Lower lobe of right lung (tissue), 2 donors: Measurements from ENCODE around the gene CFAP43. TPM values are rescaled to one million over a fixed set of nuclear protein-coding genes. Genes with fewer than 3 reads are reported as not detected.
A peak's percentile ranks its signal among the peaks of the same experiment; 100 is the strongest.

Experiments used
- ATAC-seq, 2 donors: fragments of 200-7000 bp; cut with Tn5 transposase; one replicate each; pipeline ENCODE4 v1.9.1; 2020 to 2022; ENCODE audit warnings: mild to moderate bottlenecking in 2 of 2, moderate library complexity in 2 of 2
- DNase-seq: peaks from one replicate; pipeline ENCODE4 v3.0.0-alpha.2; 2020
- H3K27ac ChIP-seq: fragments of 200-600 bp; one replicate; pipeline ENCODE4 v1.8.0; 2022
- H3K27me3 ChIP-seq: fragments of 200-600 bp; one replicate; pipeline ENCODE4 v1.8.0; 2022; ENCODE audit warnings: low read depth
- H3K36me3 ChIP-seq: fragments of 200-600 bp; one replicate; pipeline ENCODE4 v1.8.0; 2022; ENCODE audit warnings: mild to moderate bottlenecking
- H3K4me1 ChIP-seq: fragments of 200-600 bp; one replicate; pipeline ENCODE4 v1.8.0; 2022
- H3K4me3 ChIP-seq: fragments of 200-600 bp; one replicate; pipeline ENCODE4 v1.8.0; 2022; ENCODE audit warnings: mild to moderate bottlenecking
- H3K9me3 ChIP-seq: fragments of 200-600 bp; one replicate; pipeline ENCODE4 v1.8.0; 2022
- intact Hi-C: fragments of 100-400 bp; cut with DNase I; formaldehyde crosslinking; loops from one replicate; pipeline ENCODE4 v1.11.0; 2022
- total RNA-seq: library from RNA; stranded (reverse); fragmentation: NEBNext Ultra II Directional; extraction: Animal tissue kit (Norgen Biotek cat#: 25700); gene quantifications from one replicate; pipeline ENCODE4 v1.2.1, GENCODE V29; 2021
- TF ChIP-seq, protein P1 (sequence below): fragments of 200-600 bp; IDR thresholded peaks from one replicate; pipeline ENCODE4 v1.8.0; 2022; ENCODE audit warnings: antibody characterized with exemption, mild to moderate bottlenecking
- donor health status: DM: no; HTN: yes; CAD: no; lungs with severe emphysema.

The CFAP43 gene
- total RNA-seq, 1 donor from 2014 or later, result 12.9 TPM

DNA sequence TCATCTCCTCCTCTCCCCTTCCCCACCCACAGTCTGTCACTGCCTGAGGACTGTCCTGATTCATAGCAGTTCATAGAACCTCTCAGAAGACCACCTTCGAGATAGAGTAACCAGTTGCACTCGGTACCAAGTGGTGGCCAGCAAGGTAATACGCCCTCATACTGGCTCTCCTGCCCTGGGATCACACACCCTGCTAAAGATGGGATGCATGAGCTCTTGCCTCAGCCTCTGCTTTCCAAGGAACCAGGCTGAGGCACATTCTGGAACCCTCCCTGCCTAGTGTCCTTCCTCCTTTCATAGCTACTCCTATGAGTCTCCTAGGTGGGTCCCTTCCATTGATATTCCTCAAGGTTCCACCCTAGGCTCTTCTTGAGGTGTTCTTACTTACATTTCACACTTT lies 15.5 kb downstream of the CFAP43 start:
- Histone ChIP-seq H3K4me1 (no peaks in the 10 kb centered on the region), H3K36me3 (no peaks in the 10 kb centered on the region), H3K27ac (no peak overlapping the region), H3K4me3 (no peak overlapping the region), H3K27me3 (no peaks in the 10 kb centered on the region), H3K9me3 (no peaks in the 10 kb centered on the region)
- TF ChIP-seq, protein P1, sequence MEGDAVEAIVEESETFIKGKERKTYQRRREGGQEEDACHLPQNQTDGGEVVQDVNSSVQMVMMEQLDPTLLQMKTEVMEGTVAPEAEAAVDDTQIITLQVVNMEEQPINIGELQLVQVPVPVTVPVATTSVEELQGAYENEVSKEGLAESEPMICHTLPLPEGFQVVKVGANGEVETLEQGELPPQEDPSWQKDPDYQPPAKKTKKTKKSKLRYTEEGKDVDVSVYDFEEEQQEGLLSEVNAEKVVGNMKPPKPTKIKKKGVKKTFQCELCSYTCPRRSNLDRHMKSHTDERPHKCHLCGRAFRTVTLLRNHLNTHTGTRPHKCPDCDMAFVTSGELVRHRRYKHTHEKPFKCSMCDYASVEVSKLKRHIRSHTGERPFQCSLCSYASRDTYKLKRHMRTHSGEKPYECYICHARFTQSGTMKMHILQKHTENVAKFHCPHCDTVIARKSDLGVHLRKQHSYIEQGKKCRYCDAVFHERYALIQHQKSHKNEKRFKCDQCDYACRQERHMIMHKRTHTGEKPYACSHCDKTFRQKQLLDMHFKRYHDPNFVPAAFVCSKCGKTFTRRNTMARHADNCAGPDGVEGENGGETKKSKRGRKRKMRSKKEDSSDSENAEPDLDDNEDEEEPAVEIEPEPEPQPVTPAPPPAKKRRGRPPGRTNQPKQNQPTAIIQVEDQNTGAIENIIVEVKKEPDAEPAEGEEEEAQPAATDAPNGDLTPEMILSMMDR, result no peak
- no peak for ATAC-seq
- DNase-seq, result no peak
- intact Hi-C loops, result no loop called here

DNA sequence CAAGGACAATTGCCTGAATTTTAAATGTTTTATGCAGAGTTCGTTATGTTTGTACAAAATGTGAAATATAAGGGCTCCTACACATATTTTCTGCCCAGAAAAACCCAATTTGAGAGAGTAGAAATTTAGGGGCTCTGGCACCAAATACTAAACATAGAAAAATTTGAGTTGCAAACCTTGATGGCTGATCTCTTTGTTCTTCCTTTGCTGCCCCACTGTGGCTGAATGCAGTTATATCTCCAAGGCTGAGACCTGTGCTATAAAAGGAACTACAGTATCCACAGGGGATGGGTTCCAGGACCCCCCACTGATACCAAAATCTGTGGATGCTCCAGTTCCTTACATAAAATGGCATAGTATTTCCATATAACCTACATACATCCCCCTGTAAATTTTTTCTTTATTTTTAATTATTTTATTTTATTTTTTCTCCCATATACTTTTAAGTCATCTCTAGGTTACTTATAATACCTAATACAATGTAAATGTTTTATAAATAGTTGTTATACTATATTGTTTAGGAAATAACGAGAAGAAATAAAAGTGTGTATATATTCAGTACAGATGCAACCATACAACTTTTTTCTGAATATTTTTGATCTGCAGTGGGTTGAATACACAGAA lies 22.5 kb downstream of the CFAP43 start:
- Histone ChIP-seq H3K27ac (no peak overlapping the region), H3K27me3 (no peaks in the 10 kb centered on the region), H3K4me3 (no peak overlapping the region), H3K36me3 (no peaks in the 10 kb centered on the region), H3K4me1 (no peaks in the 10 kb centered on the region), H3K9me3 (no peaks in the 10 kb centered on the region)
- no peak for DNase-seq
- intact Hi-C loops, result no loop called here
- ATAC-seq, result peak in 1 of 2 donors; percentile 74
- TF ChIP-seq, protein P1, result peak; percentile 59

DNA sequence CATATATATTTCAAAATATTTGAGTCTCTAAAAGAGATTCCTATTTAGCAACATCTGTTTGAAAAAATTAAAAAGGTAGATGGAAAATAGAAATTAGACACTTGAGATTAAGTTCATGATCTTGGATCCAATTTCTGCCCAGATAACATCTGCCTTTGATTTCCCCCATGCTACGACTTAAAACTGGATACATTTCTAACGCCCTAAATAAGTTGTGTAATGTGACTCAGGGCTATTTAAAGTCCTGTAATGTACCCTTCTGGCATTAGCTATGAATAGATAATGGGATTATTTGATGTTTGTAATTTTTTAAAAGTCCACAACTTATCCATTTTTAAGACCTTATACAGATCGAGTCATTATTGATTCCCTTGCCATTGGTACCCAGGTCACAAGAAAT lies 23.4 kb downstream of the CFAP43 start:
- H3K27ac ChIP-seq, result no peak overlapping the region
- DNase-seq (no peak), ATAC-seq (no peak)
- TF ChIP-seq, protein P1, result no peak
- intact Hi-C loops, result no loop called here
- H3K36me3 ChIP-seq, result no peaks in the 10 kb centered on the region
- no peaks in the 10 kb centered on the region for H3K9me3 ChIP-seq
- no peaks in the 10 kb centered on the region for H3K27me3 ChIP-seq
- no peaks in the 10 kb centered on the region for H3K4me1 ChIP-seq
- H3K4me3 ChIP-seq, result no peak overlapping the region

DNA sequence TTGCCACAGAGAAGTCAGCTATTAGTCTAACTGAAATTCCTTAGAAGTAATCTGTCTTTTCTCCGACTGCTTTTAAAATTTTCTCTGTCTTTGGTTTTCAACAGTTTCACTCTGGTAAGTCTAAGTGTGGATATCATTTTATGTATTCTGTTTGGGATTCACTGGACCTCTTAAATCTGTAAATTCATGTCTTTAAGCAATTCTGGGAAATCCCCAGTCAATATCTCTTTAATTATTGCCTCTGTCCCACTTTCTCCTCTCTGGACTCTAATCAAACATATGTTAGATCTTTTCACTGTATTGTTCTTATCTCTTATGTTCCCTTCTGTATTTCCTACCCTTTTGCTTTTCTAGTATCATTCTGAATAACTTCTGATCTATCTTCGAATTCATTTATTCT lies 29.9 kb downstream of the CFAP43 start:
- no peak for ATAC-seq
- intact Hi-C loops, result no loop called here

DNA sequence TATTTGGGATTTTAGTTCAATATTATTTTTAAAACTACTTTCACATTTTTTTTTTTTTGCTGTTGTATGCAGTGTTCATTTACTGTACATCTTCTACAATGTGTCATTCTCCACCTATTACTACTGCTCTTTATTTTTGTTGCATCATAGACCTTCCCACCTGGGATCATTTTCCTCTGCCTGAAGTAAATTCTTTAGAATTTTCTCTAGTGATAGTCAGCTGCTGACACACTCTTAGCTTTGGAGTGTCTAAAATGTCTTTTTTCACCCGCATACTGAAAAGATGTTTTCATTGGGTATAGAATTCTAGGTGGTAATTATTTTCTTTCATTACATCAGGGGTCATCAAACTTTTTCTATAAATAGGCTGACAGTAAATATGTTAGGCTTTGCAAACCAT lies 30.5 kb downstream of the CFAP43 start:
- intact Hi-C loops, result no loop called here
- no peaks in the 10 kb centered on the region for H3K9me3 ChIP-seq
- no peak for ATAC-seq
- H3K27me3 ChIP-seq, result no peaks in the 10 kb centered on the region
- TF ChIP-seq, protein P1, result no peak
- H3K4me3 ChIP-seq, result no peak overlapping the region
- H3K36me3 ChIP-seq, result no peaks in the 10 kb centered on the region
- no peak for DNase-seq
- no peak overlapping the region for H3K27ac ChIP-seq
- H3K4me1 ChIP-seq, result no peaks in the 10 kb centered on the region

More for the DNA sequence above, 29.9 kb downstream of the CFAP43 start:
- H3K9me3 ChIP-seq, result no peaks in the 10 kb centered on the region
- TF ChIP-seq, protein P1, result no peak
- H3K36me3 ChIP-seq, result no peaks in the 10 kb centered on the region
- no peak for DNase-seq
- H3K4me3 ChIP-seq, result no peak overlapping the region
- H3K27me3 ChIP-seq, result no peaks in the 10 kb centered on the region
- no peaks in the 10 kb centered on the region for H3K4me1 ChIP-seq
- no peak overlapping the region for H3K27ac ChIP-seq
